HL-60 (cell line): Measurements from ENCODE around the gene TSG101.

Experiments used
- DNase-seq, 2 experiments: peaks; one replicate each; pipeline ENCODE4 v3.0.0-alpha.2; 2010 to 2020; ENCODE audit warnings: low read depth in 1 of 2, low spot score in 1 of 2
- H3K27ac ChIP-seq: fragments of 250-450 bp; sonication (Bioruptor Pico); replicated peaks from 2 replicates; pipeline ENCODE4 v1.5.1; 2020; ENCODE audit warnings: mild to moderate bottlenecking, moderate library complexity
- H3K27me3 ChIP-seq: fragments of 250-450 bp; sonication (Bioruptor Pico); 2 replicates; pipeline ENCODE4 v1.5.1; 2021; ENCODE audit warnings: mild to moderate bottlenecking, moderate library complexity; ENCODE audit not compliant: insufficient read depth, poor library complexity, severe bottlenecking
- H3K4me3 ChIP-seq: replicated peaks from 2 replicates; pipeline ENCODE4 v1.5.1; 2011; ENCODE audit warnings: mild to moderate bottlenecking, control low read depth, low read length; ENCODE audit not compliant: insufficient read depth
- CTCF ChIP-seq: IDR thresholded peaks from one replicate; pipeline ENCODE4 v1.5.1; 2011; ENCODE audit warnings: low read length, control low read depth, inconsistent platforms; ENCODE audit not compliant: insufficient read depth
- GABPA ChIP-seq: IDR thresholded peaks from 2 replicates; pipeline ENCODE4 v1.6.1; 2012; ENCODE audit warnings: low read depth
- POLR2AphosphoS5 ChIP-seq: IDR thresholded peaks from 2 replicates; pipeline ENCODE4 v1.6.1; 2012; ENCODE audit warnings: low read depth
- REST ChIP-seq: IDR thresholded peaks from 2 replicates; pipeline ENCODE4 v1.6.1; 2012; ENCODE audit warnings: low read depth; ENCODE audit not compliant: insufficient replicate concordance
- SPI1 ChIP-seq: IDR thresholded peaks from 2 replicates; pipeline ENCODE4 v1.6.1; 2012; ENCODE audit warnings: low read depth, mild to moderate bottlenecking, borderline replicate concordance

The TSG101 gene

GRCh38 chr11:18495703-18496102, 31.0 kb downstream of the TSG101 start:
- H3K27me3 ChIP-seq = no peaks in the 10 kb centered on the region
- TF ChIP-seq CTCF (no peak), SPI1 (no peak), GABPA (no peak), REST (no peak), POLR2AphosphoS5 (no peak)
- DNase-seq = no peak
- H3K27ac ChIP-seq = no peak overlapping the region
- H3K4me3 ChIP-seq = no peak overlapping the region

- Histone ChIP-seq H3K27me3 (no peaks in the 10 kb centered on the region), H3K27ac (no peak overlapping the region), H3K4me3 (no peak overlapping the region)
- DNase-seq = peak in 1 of 2 experiments; percentile 23
- no peak for TF ChIP-seq CTCF
Measured at GRCh38 chr11:18495271-18495670, 31.5 kb downstream of the TSG101 start.

GRCh38 chr11:18493310-18493709, 33.4 kb downstream of the TSG101 start:
- no peaks in the 10 kb centered on the region for H3K27me3 ChIP-seq
- no peak overlapping the region for H3K27ac ChIP-seq
- no peak overlapping the region for H3K4me3 ChIP-seq
- DNase-seq = no peak
- TF ChIP-seq REST (no peak), POLR2AphosphoS5 (no peak), GABPA (no peak), SPI1 (no peak), CTCF (no peak)

GRCh38 chr11:18492888-18493287, 33.9 kb downstream of the TSG101 start:
- H3K4me3 ChIP-seq = no peak overlapping the region
- DNase-seq = no peak
- H3K27ac ChIP-seq = no peak overlapping the region
- H3K27me3 ChIP-seq = no peaks in the 10 kb centered on the region
- TF ChIP-seq CTCF = no peak
- TF ChIP-seq GABPA = no peak
- TF ChIP-seq POLR2AphosphoS5 = no peak
- TF ChIP-seq REST = no peak
